KOPT-K1 (cell line): ENCODE data around the gene ELOVL2.
"Not testable (repeated sequence)": the region's sequence is repeated elsewhere in the genome, so short reads cannot be mapped to it uniquely, and the experiment has no call there.

Experiments
- H3K27ac ChIP-seq: fragments of 200-600 bp; sonication (generic); 2 replicates; pipeline ENCODE4 v1.5.1; 2016; ENCODE audit warnings: antibody characterized with exemption, mild to moderate bottlenecking, low read depth, low read length; ENCODE audit not compliant: poor library complexity, severe bottlenecking
- H3K36me3 ChIP-seq: fragments of 200-600 bp; sonication (generic); 2 replicates; pipeline ENCODE4 v1.5.1; 2017; ENCODE audit warnings: antibody characterized with exemption, mild to moderate bottlenecking, low read length, moderate library complexity; ENCODE audit not compliant: insufficient read depth
- H3K9me3 ChIP-seq: fragments of 200-600 bp; sonication (generic); 2 replicates; pipeline ENCODE4 v1.5.1; 2017; ENCODE audit warnings: antibody characterized with exemption, low read length, mild to moderate bottlenecking; ENCODE audit not compliant: insufficient read depth, poor library complexity, severe bottlenecking

Gene ELOVL2

DNA sequence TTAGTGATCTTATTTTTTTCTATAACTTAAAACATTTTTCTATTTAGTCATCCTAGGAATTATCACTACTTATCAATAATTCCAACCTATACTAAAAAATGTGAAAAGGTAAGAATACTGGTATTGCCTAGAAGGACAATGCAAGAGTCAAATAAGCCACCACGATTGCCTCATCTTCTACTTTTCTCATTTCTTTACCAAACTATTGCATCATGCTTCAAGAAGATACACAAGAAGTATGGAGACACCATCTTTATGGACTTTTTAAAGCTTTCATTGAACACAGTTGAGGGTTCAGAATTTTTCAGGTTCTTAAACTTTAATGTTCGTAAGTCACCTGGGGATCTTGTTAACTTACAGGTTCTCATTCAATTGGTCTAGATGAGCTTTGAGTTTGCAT lies 25.9 kb downstream of the ELOVL2 start:
- Histone ChIP-seq H3K27ac (no peak overlapping the region), H3K9me3 (no peaks in the 10 kb centered on the region), H3K36me3 (no peaks in the 10 kb centered on the region)

DNA sequence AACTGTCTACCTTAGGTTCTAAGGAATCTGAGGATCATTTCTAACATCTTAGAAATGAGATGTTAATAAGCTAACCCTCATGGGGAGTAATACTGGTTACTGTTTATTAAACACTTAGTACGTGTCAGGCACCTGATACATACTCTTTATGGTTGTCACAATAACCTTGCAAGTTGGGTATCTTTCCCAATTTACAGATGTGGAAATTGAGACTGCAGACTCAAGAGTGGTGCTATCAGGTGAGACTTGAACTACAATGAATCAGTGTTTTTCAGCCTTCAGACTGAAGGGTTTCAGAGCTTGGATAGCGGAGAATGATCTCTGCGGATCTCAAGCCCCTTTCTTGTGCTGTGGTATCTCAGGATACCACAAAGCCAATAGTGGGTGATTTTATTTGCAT lies 27.0 kb downstream of the ELOVL2 start:
- H3K27ac ChIP-seq: no peak overlapping the region
- H3K9me3 ChIP-seq: no peaks in the 10 kb centered on the region
- no peaks in the 10 kb centered on the region for H3K36me3 ChIP-seq

DNA sequence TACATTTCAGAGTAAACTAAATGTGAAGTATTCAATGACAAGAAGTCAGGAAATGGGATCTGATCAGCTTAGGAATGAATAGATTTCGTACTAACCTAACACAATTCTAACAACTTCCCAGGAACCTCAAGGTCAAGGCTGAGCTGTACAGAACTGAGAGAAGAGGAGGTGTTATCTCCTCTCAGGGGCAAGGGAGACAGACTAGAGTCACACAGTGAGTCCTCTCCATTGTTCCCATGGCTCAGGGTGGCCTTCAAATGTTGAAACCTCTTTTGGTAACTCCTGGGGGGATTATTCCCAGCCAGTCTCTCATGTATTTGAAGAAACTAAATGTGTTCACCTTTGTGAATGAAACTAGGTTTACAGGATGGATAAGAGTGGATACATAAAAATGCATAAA lies 27.7 kb downstream of the ELOVL2 start:
- no peaks in the 10 kb centered on the region for H3K36me3 ChIP-seq
- H3K9me3 ChIP-seq: no peaks in the 10 kb centered on the region
- H3K27ac ChIP-seq: no peak overlapping the region

DNA sequence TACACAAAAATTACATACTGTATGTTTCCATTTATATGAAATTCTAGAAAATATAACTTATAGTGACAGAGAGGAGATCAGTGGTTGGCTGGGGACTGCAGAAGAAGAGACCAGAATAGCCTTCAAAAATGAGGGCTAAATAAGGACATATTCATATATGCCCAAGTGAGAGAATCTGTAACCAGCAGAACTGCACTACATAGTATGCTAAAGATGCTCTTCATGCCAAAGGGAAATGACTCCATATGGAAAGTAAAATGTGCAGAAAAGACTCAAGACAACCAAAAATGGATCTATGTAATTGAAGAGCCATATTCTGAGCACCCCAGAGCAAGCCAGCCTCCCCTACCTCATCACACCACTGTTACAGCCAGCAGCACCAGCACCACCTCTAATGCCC lies 29.0 kb downstream of the ELOVL2 start:
- H3K9me3 ChIP-seq: no peaks in the 10 kb centered on the region
- H3K27ac ChIP-seq: no peak overlapping the region
- no peaks in the 10 kb centered on the region for H3K36me3 ChIP-seq

DNA sequence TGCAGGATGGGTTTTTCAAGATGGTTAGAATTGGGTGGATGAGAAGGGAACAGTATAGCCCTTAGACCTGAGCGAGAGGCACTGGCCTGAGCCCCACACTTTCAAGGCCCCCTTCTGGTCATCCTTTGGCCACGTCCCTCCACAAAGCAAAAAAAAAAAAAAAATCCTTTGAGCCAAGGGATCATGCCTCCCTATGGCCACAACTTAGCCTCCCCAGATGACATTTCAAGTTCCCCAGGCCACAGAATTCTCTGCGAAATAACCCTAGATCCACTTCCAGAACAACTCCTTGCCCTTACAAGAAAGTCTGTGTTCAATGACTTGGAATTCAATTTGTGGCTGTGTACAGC lies 30.4 kb downstream of the ELOVL2 start:
- no peaks in the 10 kb centered on the region for H3K36me3 ChIP-seq
- H3K27ac ChIP-seq: no peak overlapping the region

DNA sequence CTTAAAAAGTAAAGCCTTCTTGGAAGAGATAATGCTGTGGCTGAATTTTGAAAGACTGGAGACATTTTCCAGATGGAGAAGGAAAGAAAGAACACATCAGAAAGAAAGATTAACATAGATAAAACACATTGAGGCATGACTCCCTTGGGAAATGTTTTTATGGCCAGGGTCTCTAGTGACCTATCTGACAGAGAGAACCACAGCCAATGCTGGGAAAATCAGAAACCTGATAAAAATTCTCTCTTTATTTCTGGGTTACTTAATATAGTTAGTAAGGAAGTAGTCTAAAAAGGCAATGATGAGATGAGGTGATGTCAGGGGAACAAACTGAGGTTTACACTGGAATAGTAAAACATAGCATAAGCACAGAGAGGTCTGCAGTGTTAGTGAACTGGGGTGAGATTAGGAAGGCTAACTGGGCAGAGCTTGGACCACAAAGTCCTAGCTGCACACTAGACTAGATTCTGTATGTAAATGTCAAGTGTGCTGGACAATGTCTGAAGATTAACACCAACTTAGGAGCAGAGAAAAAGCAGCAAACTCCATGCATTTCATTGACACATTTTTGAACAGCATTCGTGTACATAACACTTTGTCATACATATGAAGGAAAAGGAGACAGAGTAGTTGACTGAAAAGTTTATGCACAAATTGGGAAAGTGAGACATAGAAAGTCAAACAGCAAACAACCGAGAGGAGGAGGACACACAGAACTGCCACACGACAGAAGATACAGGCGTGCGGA lies 31.0 kb downstream of the ELOVL2 start:
- Histone ChIP-seq H3K9me3 (no peaks in the 10 kb centered on the region), H3K27ac (no peak overlapping the region), H3K36me3 (no peaks in the 10 kb centered on the region)

More for the DNA sequence above, 30.4 kb downstream of the ELOVL2 start:
- no peaks in the 10 kb centered on the region for H3K9me3 ChIP-seq

DNA sequence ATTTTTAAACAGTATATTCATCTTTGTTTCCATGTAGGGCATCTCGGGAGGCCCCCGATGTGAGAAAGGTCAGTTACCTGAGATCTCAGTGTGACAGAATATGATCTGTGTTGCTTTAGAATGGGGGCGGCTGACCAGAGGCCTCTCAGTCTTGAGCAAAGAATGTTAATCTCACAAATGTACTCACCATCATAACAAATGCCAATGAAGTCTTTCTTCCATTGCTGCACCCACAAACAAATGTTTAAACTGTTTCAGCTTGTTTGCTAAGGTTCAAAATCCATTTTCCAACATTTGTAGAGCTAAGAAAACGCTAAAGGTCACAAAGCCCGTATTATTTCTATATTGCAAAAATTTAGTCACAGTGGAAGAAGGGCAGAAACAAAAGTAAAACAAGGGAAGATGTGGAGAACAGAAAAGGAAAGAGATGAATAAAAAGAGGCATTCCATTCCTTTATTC lies 31.8 kb downstream of the ELOVL2 start:
- no peaks in the 10 kb centered on the region for H3K9me3 ChIP-seq
- H3K36me3 ChIP-seq: no peaks in the 10 kb centered on the region
- H3K27ac ChIP-seq: no peak overlapping the region

DNA sequence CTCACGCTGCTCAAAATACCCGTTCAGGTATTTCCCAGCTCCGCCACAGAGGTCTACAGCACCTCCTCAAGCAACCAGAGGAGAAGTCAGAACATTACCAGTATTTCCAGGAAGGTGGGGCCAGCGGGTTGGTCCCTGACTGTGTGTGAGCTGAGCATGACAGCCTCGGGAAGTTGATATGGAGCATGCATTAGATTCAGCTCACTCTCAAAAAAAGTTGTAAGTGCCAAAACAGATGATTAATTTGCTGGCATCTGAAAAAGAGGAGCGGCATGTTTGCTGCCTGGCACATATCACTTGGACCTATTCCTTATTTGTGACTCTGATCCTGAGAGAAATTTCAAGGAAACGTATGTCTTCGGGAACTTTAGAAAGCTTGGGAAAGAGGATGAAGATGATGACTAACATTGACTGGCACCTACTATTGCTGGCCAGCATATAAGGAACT lies 32.3 kb downstream of the ELOVL2 start:
- no peak overlapping the region for H3K27ac ChIP-seq
- H3K36me3 ChIP-seq: no peaks in the 10 kb centered on the region
- H3K9me3 ChIP-seq: no peaks in the 10 kb centered on the region

DNA sequence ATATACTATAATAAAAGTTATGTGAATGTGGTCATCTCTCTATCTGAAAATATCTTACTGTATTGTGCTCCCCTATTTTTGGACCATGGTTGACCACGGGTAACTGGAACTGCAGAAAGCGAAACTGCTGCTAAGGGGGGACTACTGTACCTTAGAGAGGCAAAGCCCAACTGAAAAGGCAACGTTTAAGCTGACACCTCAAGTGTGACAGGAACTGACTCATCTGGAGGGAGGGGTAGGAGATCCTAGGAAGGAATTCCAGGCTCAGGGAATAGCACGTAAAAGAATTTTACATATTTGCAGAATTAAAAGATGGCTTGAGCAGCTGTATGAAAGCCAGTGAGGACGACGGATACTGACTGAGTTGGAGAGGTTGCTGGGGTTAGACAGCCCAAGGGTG lies 34.8 kb downstream of the ELOVL2 start:
- Histone ChIP-seq H3K27ac (no peak overlapping the region), H3K36me3 (no peaks in the 10 kb centered on the region), H3K9me3 (no peaks in the 10 kb centered on the region)

DNA sequence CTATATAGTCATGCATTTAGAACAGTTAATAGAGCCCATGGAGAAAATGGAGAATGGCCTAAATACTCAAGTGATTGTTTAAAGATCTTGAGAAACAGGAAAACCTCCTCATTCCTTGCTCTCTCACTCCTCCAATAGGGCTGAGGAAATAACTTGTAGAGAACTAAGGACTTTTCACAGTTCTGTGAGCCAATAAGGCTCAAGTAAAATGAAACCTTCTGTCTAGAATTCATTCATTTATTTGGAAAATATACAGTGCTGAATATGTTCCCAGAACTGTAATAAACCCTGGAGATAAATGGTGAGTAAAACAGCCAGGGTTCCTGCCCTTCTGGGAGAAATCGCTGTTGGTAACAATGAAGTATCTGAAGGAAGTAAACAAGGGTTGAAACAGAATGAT lies 35.3 kb downstream of the ELOVL2 start:
- H3K27ac ChIP-seq: no peak overlapping the region

DNA sequence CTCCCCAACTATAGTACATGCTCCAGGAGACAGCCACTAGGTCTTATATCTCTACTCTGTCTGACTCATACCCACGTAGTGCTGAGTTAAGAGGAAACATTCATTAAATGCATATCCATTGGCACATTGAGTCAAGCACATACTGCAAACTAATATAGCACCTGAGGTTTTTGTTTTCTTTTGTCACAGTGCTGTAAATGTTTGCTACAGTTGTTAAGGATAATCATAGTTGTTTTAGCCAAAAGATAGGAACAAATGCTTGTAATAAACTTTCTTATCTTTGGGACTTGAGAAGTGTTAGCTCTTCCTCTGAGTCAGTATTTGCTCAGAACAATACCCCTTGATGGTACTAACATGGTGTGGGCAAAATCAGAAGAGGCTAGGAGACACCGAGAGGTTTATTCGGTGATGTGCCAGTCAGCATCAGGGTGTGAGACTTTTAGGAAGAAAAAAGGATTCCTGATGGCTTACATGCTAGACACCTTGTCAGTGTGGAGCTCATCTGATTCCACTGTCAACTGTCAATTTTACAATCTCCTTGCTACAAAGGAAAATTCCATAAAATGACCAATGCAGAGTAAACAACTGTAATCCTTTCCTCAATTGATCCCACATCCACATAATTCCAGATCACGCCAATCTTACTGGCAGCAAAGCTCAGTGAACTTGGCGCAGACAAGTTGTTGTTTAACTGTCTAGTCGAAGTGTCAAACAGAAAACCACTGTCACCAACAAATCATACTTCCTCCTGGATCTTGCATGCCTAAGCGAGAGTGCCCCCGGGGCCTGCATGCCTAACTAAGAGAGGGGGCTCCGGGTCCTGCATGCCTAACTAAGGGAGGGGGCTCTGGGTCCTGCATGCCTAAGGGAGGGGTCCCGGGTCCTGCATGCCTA lies 36.1 kb downstream of the ELOVL2 start:
- Histone ChIP-seq H3K27ac (no peak overlapping the region), H3K9me3 (no peaks in the 10 kb centered on the region), H3K36me3 (no peaks in the 10 kb centered on the region)

More for the DNA sequence above, 35.3 kb downstream of the ELOVL2 start:
- Histone ChIP-seq H3K36me3 (no peaks in the 10 kb centered on the region), H3K9me3 (no peaks in the 10 kb centered on the region)

DNA sequence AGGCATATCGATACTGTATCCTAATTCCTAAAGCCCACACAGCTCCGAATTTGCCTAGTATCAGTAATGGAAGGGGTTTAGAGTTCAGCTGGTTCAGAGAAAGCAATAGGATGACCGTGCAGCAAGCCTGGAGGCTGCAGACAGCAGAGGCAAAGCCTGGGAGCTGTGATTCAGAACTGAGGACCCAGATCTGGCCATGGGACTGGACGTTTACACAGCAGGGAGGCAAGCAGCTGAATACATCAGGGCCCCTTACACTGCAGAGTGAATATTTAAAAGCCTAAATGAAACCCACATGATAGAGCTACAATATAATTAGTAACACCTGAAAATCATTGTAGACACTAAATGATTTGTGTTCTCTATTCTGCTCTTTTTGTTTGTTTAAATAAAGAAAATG lies 38.0 kb downstream of the ELOVL2 start:
- H3K27ac ChIP-seq: no peak overlapping the region
- H3K36me3 ChIP-seq: no peaks in the 10 kb centered on the region
- H3K9me3 ChIP-seq: no peaks in the 10 kb centered on the region

DNA sequence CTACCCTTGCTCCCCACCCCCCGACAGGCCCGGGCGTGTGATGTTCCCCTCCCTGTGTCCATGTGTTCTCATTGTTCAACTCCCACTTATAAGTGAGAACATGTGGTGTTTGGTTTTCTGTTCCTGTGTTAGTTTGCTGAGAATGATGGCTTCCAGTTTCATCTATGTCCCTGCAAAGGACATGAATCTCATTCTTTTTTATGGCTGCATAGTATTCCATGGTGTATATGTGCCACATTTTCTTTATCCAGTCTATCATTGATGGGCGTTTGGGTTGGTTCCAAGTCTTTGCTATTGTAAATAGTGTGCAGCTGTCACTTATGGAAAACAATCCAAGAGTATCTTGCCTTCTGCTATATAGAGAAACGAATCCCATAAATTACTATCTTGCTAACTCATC lies 40.8 kb downstream of the ELOVL2 start:
- H3K9me3 ChIP-seq, H3K27ac ChIP-seq, H3K36me3 ChIP-seq: not testable (repeated sequence)

DNA sequence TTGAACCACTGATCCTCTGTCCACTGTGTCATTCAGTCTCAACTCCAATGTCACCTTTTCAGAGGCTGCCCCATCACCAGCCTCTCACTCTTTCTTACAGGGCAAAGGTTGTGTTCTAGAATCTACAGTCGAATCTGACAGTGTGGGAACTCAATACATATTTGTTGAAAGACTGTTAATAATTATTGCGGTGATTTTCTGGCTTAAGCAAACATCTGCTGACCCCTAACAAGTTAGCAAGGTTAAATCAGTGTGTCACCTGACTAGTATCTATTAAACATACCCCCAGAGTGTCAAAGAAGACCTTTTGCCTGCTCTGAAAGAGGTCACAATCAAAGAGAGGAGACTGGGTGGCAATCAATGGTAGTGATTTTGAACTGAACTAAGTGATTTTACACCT lies 41.9 kb downstream of the ELOVL2 start:
- H3K36me3 ChIP-seq: no peaks in the 10 kb centered on the region
- H3K27ac ChIP-seq: no peak overlapping the region
- H3K9me3 ChIP-seq: no peaks in the 10 kb centered on the region

DNA sequence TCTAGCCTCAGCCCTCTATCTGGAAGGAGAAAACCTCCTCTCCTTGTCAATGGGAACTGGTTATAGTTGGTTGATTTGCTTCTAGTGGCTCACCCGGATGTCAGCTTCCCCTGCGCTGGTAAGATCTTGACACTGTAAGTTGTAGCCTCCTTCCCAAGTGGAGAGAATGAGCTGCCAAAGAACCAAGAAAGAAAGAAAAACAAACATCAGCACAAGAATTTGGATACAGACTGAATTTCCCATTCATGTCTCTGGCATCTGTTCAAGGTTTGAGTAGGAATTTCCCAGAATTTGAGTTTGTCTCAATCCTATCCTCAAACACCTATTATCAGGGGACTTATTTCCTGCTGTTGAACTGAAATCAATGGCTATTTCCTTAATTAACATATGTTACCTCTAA lies 44.1 kb downstream of the ELOVL2 start:
- no peaks in the 10 kb centered on the region for H3K36me3 ChIP-seq
- no peaks in the 10 kb centered on the region for H3K9me3 ChIP-seq
- no peak overlapping the region for H3K27ac ChIP-seq
